DMS153 (cell line): ENCODE results near the gene NPC2.
A peak's percentile ranks its signal among the peaks of the same experiment; 100 is the strongest.

Experiments
- DNase-seq: peaks from one replicate; lab custom pipeline; 2025; lab: John Stamatoyannopoulos, UW

The NPC2 gene

DNA sequence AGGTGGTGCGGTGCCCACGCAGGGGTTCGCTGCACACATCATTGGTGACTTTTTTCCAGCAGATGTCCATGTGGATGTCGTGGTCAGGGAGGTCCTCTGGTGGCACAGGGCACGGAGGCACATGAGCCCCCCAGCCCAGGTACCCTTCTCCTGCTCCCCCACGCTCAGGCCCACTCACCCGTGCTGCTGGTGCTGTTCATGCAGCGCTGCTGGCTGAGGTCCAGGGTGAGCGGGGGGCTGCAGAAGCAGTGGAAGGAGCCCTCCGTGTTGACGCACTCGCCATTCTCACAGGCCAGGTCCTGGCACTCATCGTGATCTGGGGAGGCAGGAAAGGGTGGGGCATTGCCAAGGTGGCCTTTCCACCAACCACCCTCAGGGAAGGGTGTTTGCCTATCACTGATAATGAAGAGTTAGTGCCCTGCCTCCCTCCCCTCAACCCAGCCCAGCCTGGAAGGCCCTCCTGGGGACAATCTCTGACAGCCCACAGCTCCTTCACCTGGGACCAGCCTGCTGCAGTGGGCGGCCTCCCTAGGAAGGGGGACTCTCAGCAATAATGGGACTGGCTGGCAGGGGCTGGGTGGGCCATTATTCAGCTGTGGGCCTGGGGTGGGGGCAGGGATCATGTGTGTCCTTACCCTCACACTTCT is 10.3 kb upstream of the NPC2 start:
- no peak for DNase-seq

- peak; percentile 25 for DNase-seq
These were observed 9.3 kb upstream of the NPC2 start for GRCh38 chr14:74502236-74503019.

GRCh38 chr14:74501691-74502090 is 8.6 kb upstream of the NPC2 start:
- no peak for DNase-seq

DNA sequence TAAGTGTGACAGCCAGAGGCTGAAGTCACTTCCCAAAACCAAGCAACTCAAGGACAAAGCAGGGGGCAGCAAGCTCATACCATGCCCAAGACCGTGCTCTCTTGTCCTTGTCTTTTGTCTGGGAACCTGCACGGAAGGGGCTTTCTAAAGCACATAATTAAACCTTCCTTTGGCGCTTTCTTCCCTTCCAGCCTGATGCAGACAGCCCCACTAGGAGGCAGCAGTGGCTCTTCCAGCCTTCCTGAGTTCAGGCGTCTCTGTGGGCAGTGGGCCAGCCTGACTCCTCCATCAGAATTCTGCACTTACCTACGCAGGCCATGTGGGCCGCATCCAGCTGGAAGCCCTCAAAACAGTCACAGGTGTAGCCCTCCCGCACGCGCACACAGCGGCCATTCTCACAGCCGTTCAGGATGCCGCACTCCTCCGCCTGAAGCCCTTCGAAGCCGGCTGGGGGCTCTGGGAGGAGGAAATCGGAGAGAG is 8.1 kb upstream of the NPC2 start:
- DNase-seq: peak; percentile 71

DNA sequence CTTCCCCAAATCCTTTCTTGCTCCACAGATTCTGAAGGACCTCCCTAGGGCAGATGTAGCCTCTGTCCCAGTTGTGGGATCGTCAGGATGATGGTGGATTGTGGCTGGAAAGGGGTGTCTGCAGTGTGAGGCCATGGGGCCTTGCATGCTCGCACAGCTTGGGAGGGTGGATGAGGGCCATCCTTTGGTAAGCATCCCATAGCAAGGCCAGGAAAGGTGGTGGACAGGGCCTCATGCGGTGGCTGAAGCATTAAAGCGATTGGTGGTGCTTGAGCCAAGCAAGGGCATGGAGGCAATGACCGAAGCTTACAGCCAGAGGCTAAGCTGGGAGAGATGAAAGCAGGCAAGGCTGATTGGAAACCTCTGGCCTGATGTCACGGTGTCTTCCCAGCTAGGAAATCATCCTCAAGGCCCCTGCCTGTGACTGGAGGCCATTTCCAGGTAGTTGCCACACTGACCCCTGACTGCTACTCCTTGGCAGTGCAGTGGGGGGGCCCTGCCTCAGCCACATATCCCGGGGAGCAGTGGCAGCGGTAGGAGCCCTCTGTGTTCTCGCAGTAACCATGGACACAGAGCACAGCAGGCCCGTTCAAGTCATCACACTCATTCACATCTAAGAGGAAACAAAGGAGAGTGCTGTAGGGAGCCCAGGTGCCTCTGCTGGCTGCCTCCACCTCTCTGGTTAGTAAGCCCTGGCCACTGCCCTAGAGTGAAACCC is 7.5 kb upstream of the NPC2 start:
- DNase-seq: no peak

- no peak for DNase-seq
These were observed 2.3 kb upstream of the NPC2 start for GRCh38 chr14:74495356-74495755.

- peak; percentile 98 for DNase-seq
These were observed 497 bp upstream of the NPC2 start, which contains the start of gene ISCA2 for GRCh38 chr14:74493343-74494261. TSS of gene ISCA2 (plus strand) at chr14:74493765. CDS start at chr14:74493775, 10 bp downstream.

GRCh38 chr14:74491956-74492775 is 939 bp downstream of the NPC2 start:
- no peak for DNase-seq

DNA sequence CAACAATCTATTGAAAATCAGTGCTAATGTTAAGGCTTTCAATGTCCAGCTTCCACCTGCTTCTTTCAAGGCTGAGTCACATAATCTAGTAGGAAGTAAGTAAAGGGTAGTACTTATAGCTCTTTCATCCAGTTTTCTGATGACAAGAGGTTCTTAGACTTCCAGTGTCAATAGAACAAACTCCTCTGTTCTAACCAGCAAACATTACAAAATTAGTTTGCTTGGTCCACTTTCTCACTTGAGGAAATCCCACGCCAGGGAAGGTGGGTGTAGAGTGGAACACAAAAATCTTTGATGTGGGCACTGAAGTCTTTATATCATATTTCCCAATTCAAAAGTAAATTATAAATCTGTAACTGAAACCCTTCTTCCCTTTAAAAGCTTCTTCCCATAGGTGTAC is 2.6 kb downstream of the NPC2 start:
- DNase-seq: no peak

GRCh38 chr14:74488786-74489397 is 4.2 kb downstream of the NPC2 start:
- no peak for DNase-seq

DNA sequence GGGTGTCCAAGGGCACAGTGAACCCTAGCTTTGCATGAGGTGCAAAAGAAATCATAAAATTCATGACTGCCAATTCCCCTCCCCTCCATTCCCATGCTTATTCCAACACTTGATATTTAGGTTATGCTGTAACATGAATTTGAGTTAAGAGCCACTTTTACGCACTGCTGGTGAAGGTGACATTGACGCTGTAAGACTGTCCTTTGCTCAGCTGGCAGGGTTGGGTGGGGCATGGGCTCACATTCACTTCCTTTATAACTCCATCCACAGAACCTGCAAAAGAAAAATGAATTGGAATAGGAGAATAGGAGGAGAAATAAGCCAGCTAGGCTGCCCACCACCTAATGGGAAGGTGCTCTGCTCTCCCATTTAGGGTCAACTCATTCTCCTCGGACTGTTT is 6.9 kb downstream of the NPC2 start:
- no peak for DNase-seq

GRCh38 chr14:74483321-74483720 is 9.8 kb downstream of the NPC2 start:
- no peak for DNase-seq

DNA sequence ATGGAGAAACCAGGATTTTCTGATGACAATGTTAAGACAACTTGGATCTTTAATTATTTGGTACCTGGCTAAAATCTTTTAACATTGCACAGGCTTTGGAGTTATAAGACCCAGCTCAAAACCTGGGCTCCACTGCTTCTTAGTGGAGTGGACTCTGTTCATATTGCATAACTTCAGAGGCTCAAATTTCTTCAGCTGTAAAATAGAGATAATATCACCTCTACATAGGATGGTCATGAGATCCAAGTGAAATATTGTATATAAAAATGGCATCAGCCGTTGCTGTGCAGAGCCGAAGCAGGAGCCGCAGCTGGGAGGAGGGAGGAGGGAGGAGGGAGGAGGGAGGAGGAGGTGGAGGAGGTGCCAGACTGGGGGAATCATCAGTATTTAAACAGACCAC is 10.5 kb downstream of the NPC2 start:
- no peak for DNase-seq

DNA sequence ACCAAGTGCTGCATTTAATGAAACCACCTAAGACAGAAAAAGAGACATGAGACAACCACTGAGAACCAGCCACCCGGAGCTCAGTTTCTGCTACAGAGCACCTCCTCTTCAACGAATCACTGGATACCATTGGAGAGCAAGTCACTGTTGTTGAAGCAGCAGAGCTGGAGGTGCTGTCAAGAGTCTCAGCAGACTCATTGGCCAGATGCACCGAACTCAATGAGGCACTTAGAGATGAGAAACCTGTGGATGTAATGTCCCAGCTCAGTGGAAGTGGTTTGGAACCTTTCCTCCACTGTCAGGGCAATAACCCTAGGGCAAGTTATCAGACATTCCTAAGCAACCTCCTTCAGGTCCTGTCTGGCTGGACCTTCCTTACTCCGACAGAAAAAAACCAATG is 13.1 kb downstream of the NPC2 start:
- no peak for DNase-seq

- no peak for DNase-seq
These were observed 14.0 kb downstream of the NPC2 start for GRCh38 chr14:74478996-74479635.

DNA sequence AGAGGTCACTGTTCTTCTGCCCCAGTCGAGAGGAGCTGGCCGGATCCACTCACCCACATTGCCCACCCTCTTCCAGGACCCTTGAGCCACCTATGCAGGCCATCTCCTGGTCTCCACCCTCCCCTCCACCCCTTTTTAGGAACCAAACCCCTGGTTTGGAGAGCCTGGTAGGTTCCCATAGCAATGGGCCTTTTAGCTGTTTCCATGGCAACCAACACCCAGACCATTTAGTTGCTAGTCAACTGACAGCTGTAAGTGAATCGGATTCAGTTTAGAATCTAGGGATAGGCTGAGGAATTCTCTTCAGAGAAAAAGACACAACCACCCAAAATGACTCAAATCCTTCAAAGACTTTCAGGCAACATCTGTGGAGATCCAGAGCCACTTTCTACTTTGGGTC is 16.5 kb downstream of the NPC2 start:
- no peak for DNase-seq

GRCh38 chr14:74476107-74476506 is 17.0 kb downstream of the NPC2 start:
- no peak for DNase-seq

DNA sequence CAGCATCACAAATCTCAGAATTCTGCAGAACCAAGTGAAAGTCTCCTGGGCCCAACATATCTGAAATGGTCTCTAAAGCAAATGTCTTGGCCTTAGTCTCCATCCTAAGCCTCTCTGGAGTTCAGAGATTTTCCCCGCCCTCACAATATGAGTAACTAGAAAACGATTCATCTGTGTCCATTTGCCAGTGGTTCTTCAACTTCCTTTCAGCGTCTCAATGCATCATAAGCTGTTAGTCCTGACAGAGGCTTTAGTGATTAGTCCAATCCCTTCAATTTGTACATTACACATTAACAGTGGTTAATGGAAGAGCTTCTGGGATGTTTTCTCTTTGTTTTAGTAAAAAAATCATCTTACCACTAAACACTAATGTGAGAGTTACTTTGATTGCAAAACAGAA is 17.4 kb downstream of the NPC2 start:
- DNase-seq: no peak

DNA sequence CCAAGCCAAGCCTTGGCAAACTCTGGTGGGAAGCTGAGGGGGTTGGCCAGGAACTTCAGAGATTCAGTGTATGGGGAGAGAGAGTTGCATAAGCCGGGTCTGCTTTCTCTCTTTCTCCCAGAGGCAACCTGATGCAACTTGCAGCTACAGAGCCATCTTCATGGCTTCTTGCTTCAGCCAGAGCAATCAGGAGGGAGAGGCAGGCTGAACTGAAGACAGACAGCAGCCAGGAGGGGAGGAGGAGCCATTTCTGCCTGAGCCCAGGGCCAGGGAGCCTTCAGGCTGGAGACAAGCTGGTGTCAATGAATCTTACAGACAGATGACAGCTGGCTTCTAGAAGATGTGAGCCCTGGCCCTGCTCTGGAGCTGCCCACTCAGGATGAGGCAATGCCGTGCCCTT is 18.7 kb downstream of the NPC2 start:
- no peak for DNase-seq

DNA sequence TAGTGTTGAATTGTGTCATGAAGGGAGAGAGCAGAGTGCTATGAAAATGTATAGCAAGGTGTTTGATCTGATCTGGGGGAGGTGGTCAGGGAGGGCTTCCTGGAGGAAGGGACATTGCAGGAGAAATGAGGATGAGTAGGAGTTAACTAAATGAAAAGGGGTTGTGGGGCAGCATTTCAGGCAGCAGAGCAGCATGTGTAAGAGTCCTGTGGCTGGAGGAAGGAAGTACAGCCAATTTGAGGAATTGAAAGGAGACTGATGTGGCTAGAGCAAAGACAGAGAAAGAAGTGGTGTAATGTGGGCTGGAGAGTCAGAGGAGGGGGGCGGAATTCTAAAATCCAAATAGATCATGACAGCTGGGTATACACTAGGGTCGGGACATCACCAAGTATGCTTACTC is 20.5 kb downstream of the NPC2 start:
- DNase-seq: no peak
